Pulmonary artery endothelial cell (primary cell): ENCODE results near the gene OR13C5. TPM values are rescaled to one million over a fixed set of nuclear protein-coding genes. Genes with fewer than 3 reads are reported as not detected.
"Not testable (repeated sequence)": the region's sequence is repeated elsewhere in the genome, so short reads cannot be mapped to it uniquely, and the experiment has no call there.

Experiments used
- DNase-seq: peaks from one replicate; pipeline ENCODE4 v3.0.0-alpha.2; 2011; ENCODE audit warnings: low read depth, low spot score
- total RNA-seq: library from RNA; depleted of rRNA; stranded (reverse); fragments of >200 nt; gene quantifications from 2 replicates; pipeline ENCODE4 v1.2.3, GENCODE V29; 2014

The OR13C5 gene, protein sequence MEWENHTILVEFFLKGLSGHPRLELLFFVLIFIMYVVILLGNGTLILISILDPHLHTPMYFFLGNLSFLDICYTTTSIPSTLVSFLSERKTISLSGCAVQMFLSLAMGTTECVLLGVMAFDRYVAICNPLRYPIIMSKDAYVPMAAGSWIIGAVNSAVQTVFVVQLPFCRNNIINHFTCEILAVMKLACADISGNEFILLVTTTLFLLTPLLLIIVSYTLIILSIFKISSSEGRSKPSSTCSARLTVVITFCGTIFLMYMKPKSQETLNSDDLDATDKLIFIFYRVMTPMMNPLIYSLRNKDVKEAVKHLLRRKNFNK
- total RNA-seq = not detected in 2 replicates

DNA sequence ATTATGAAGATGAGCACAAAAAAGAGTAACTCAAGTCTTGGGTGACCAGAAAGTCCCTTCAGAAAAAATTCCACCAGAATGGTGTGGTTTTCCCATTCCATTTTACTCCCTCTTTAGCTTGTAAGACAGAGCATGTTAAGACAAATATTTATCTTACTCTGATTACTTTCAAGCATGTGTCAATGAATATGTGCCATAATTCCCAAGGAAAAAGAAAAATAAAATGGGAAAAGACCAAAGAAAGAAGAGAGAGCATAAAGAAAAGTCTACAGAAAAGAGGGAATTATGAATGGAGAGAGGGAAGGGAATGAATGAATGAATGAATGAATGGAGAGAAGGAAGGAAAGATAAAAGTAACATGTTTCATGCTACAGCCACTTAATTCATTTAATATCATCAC, at the start of gene OR13C5:
OR13C5 (minus strand) TSS at position 101 of the 400 bp plus-strand sequence; CDS start at position 101, 0 bp downstream.
- not testable (repeated sequence) for DNase-seq

DNA sequence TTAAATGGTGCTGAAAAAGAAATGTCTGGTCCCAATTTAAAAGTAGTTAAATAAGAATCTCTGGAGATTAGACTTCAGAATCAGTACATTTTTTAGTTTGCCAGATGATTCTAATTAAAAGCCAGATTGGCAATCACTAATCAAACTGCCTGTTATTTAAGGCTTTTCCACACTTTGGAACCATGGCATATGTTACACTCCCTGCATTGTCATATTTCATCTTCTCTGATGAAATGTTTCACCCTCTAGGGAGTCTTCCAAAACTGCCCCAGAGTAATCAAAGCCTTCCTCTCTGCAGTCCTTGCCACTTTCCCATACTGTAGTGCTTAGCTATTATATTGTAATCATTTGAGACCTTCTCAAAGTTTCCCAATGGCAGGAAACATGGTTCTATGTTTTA, 36.2 kb upstream of the OR13C5 start:
- DNase-seq = no peak

DNA sequence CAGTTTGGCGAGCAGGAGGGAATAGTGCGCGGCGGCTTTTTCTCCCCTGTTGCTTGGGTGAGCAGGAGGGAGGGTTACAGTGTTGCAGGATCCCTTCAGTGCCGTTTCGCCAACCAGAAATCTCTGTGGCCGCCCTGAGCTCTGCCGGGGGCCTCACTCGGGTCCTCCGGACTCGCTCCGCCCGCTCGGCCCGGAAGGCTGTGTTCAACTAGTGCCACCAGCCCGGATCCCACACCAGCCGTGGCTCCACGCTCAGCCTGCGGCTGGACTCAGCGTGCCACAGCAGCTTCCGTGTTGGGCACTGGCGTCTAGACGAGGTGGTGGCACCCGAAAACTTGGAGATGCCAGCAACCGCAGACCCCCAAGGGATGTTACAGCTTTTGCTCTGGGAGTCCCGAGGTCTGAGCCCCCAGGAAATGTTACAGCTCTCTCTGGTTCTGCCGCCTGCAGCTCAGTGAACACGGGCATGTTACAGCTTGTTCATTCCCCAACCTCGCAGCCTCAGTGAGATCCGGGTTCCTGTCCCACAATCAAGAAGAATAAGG, 34.8 kb upstream of the OR13C5 start:
- DNase-seq = no peak

DNA sequence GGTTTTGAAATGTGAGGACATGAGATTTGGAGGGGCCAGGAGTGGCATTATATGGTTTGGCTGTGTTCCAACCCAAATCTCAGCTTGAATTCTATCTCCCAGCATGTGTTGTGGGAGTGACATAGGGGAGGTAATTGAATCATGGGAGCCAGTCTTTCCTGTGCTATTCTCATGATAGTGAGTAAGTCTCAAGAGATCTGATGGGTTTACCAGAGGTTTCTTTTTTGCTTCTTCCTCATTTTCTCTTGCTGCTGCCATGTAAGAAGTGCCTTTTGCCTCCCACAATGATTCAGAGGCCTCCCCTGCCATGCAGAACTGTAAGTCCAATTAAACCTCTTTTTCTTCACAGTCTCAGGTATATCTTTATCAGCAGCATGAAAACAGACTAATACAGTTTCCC, 26.8 kb upstream of the OR13C5 start:
- DNase-seq = not testable (repeated sequence)

DNA sequence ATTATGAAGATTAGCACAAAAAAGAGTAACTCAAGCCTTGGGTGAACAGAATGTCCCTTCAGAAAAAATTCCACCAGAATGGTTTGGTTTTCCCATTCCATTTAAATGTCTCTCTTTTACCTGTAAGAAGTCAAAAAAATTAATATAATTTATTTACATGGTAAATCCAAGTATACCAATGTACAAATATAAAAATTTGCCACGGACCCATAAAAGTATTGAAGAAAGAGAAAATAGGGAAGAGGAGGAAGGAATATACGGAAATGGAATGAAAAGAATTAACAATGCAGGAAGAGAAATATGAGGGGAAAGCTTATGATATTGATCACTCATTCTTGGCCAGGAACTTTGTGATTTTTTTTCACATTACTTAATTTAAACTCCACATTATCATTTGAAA, 18.9 kb upstream of the OR13C5 start, which contains the start of gene OR13C9:
OR13C9 (minus strand) TSS at position 101 of the 400 bp plus-strand sequence; CDS start at position 101, 0 bp downstream.
- DNase-seq = no peak

DNA sequence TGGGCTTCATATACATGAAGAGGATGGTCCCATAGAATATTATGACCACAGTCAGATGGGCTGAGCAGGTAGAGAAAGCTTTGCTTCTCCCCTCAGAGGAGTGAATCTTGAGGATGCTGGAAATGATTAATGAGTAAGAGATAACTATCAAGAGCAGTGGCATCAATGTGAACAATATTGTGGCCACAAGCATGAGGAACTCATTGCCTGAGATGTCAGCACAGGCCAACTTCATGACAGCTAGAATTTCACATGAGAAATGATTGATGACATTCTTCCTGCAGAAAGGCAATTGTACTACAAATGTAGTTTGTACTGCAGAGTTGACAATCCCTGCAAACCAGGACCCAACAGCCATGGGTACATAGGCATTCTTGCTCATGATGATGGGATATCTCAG, 18.2 kb upstream of the OR13C5 start:
- no peak for DNase-seq

DNA sequence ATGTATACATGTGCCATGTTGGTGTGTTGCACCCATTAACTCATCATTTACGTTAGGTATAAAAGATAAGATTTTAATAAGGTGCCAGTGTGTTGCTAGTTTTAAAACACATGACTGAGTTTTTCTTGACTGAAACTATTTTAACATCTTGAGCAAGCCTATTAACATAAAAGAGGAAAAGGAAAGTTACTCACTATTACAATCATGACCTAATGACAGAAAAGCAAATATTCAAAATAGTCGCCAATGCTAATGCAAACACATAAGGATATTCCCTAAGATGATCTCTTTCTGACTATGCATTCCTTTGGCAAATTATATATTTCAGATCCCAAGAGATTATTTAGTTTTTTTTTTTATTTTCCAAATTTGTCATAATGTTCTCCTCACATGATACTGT, 12.0 kb upstream of the OR13C5 start:
- DNase-seq = no peak

DNA sequence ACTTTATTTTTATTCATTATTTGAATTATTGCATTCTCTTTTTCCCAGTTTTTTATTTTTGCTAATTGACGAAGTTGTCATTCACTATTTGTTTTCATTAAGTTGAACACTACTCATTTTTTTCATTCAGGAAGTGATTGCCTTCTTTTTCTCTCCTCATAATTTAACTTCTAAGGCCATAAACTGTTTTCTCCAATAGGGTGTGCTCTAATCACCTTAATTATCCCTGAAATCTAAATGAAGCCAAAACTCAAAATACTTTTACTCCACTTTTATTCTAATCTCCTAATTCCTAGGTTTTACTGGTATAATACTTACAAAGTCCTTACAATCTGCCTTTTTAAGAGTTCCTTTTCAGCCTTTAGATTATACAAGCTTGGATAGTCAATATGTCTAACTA, 9.1 kb upstream of the OR13C5 start:
- DNase-seq = no peak

DNA sequence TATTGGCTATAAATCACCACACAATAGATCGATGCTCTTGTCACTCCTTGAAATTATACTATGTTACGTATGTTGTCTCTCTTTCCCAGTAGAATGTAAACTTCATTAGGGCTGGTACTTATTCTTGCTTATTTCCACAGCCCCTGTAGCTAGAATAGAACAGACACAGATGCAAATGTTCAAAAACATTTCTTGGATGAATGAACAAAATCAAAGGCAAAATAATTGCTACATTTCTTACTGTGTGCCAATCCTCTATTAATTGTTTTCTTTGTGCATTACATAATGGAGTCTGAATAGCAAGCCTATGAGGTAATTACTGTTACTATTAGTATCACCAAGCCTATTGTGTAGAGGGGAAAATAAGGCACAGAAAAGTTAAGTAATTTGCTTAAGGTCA, 6.9 kb upstream of the OR13C5 start:
- DNase-seq = no peak

DNA sequence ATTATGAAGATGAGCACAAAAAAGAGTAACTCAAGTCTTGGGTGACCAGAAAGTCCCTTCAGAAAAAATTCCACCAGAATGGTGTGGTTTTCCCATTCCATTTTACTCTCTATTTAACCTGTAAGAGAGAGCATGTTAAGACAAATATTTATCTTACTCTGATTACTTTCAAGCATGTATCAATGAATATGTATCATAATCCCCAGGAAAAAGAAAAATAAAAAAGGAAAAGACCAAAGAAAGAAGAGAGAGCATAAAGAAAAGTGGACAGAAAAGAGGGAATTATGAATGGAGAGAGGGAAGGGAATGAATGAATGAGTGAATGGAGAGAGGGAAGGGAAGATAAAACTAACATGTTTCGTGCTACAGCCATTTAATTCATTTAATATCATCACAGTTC, 6.3 kb upstream of the OR13C5 start, which contains the start of gene OR13C2:
OR13C2 (minus strand) TSS at position 101 of the 400 bp plus-strand sequence; CDS start at position 101, 0 bp downstream.
- DNase-seq = not testable (repeated sequence)

DNA sequence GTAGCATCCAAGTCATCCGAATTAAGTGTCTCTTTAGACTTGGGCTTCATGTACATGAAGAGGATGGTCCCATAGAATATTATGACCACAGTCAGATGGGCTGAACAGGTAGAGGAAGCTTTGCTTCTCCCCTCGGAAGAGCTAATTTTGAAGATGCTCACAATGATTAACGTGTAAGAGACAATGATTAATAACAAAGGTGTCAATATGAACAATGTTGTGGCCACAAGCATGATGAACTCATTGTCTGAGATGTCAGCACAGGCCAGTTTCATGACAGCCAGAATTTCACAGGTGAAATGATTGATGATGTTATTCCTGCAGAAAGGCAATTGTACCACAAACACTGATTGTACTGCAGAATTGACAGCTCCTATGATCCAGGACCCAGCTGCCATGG, 5.6 kb upstream of the OR13C5 start:
- no peak for DNase-seq

DNA sequence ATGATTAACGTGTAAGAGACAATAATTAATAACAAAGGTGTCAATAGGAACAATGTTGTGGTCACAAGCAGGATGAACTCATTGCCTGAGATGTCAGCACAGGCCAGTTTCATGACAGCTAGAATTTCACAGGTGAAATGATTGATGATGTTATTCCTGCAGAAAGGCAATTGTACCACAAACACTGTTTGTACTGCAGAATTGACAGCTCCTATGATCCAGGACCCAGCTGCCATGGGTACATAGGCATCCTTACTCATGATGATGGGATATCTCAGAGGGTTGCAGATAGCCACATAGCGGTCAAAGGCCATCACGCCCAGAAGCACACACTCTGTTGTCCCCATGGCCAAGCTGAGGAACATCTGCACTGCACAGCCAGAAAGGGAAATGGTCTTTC, 464 bp downstream of the OR13C5 start:
- not testable (repeated sequence) for DNase-seq

DNA sequence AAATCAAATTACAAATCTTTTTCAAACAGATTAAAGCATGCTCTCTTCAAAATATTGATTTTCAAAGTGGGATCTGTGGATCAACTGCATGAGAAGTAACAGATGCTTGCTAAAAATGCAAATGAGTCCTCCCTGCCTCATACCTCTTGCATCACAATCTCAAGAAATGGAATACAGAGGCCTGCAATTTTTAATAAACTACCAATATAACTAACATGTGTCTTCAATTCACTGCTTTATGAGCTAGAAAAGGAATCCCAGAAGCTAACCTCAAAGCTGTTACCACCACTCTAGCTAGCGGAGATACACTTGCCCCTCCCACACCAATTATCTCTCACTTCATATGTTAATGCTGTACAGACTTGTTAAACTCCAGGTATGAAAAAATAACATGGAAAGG, 9.6 kb downstream of the OR13C5 start:
- DNase-seq = no peak

DNA sequence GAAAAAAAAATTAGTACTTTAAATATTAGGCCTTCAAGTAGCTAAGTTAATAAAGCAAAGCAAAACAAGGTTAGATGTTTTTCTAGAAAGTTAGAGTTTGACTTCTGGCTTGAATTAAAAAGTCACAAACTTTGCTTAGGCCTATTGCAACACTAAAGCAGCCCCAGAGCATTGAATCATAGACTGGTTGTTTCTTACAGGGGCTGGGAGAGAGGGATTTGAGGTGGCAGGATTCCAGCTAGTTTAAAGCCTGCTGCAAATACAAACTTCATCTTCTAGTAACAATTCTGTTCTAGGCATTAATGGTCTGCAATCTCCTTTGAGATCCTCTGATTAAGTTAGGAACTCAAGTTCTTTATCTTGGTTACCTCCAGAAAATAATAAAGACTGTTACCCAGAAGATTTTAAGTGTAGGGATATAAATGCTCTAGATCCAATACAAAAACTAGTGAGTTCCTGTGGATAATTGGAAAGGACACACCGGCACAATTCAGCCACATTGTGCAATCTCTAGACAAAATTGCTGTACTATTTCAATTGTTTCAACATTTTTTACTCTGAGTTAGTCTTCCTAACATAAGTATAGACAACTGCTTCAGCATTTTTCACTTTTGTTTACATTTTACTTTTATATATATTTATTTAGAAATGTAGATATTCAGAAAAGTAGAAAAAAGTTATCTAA, 12.6 kb downstream of the OR13C5 start:
- no peak for DNase-seq

DNA sequence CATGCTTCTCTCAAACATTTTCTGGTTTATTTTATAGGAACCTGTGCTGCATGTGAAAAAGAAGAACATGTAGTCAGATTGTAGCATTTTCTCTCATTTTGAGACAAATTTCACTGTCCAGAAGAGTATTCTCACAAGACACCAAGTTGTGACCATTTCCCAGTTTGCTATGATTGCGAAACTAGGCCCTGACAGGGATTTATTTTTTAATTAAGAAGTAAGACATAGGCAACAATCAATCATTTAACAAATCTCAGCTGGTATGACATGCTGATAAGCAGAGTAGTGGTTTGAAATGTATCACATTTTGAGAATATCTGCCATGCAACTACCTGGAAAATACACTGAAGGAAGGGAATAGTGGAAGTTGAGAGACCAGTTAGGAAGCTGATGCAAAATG, 18.7 kb downstream of the OR13C5 start:
- DNase-seq = no peak

DNA sequence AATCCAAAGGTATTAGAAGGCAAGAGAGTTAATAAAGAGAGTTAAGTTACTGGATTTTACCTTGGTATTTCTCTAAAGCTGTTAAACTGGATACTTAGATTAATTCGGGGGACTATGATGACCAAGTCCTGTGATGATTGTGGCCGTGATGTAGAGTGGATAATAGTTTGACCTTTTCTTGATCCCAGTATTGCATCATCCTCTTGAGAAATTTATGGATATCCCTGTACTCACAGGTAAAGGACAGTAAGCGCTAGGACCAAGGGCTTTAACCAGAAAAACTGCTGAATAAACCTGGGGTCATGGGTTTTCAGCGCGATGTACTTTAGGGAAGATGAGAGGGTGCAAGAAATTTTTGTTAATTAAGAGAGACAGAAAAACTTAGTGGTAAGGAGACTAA, 21.9 kb downstream of the OR13C5 start:
- no peak for DNase-seq

DNA sequence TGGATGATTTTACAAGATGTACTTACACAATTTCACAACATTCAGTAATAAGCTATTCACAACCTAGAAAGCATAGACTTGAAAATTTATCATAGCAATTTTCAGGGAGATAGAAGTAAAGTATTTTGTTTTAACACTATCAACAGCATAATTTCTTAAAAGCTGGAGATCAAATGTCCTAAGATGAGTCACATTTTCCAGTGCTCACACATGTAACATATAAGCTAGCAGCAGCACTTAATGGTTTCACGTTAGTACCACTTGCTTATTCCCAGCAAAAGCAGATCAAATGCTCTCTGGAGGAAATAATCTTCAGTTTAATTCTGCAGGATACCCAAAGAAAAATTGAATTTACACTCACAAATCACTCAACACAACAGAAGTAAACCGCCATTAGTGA, 23.8 kb downstream of the OR13C5 start:
- no peak for DNase-seq

DNA sequence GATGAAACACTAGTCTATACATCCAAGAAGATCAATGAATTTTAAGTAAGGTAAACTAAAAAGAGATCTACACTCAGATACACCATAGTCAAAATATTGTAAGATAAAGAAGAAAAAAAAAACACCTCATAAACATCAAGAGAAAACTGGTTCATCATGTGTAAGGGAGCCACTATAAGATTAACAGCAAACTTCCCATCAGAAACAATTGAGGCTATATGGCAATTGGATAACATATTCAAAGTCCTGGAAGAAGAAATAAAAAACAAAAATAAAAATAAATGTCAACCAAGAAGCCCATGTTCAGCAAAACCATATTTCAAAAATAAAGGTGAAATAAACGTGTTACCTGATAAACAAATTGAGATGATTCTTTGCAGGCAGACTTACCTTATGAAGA, 26.6 kb downstream of the OR13C5 start:
- DNase-seq = no peak

DNA sequence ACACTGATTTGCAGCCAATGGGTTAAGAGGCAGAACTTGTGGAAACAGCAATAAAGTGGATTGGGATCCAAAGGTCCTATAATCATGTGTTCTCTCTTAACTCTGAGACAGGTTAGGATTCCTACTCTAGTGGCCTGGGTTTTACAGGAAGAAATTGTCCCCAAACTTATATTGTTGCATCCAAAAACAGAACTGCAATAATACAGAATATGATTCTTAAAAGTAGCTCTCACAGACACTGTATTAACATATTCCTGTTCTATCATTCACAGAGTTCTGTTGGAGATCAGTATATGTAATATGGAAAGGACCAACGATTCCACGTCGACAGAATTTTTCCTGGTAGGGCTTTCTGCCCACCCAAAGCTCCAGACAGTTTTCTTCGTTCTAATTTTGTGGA, 30.3 kb downstream of the OR13C5 start, which contains the start of gene OR13C8:
OR13C8 (plus strand) TSS at position 301 of the 400 bp plus-strand sequence; CDS start at position 301, 0 bp downstream.
- DNase-seq = no peak

DNA sequence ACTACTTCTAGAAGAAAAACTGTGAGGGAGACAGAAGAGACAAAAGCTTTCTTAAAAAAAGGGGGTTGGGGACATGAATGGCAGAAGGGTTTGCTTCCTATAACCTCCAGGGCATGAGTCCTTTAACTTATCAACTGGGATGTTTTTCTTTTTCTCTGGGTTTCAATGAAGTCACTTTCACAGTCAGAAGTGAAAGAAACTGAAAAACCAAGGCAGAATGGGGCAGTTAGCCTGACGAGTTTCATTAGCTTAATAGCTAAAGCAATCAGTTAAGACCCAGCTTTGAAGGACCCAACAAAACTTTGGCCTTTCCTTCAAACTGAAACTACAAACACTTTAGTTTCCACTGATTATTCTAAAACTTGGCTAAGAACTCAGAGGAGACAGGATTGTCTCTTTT, 34.9 kb downstream of the OR13C5 start:
- DNase-seq = no peak

DNA sequence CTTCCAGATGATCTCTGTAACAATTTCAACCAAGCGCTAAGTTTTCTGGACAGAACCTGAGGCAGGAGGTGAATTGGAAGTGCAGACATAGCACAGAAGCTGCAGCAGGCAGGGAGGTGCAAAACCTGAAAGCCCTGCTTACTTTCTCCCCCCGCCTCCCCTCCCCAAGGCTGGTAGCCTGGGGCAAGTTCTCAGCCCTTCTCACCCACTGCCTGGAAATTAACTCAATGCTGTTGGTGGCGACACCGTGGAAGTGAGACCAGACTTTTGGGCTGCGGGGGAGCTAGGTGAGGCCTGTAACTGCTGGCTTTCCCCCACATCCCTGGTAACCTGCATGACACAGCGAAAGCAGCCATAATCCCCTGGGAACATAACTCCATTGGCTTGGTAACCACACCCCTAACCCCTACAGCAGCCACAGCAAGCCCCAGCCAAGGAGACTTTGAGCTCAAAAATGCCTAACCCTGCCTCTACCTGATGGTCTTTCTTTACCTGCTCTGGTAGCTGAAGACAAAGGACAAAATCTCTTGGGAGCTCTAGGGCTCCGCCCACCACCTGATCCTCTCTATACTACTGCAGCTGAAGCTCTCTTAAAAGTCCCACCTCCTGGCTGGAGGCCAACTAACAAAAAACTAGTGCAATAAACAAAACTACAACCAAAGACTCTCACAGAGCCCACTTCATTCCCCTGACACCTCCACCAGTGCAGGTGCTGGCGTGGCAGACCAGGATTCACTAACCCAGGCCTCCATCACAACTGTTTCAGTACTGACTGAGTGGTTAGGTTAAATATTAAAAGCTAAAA, 42.2 kb downstream of the OR13C5 start:
- no peak for DNase-seq

DNA sequence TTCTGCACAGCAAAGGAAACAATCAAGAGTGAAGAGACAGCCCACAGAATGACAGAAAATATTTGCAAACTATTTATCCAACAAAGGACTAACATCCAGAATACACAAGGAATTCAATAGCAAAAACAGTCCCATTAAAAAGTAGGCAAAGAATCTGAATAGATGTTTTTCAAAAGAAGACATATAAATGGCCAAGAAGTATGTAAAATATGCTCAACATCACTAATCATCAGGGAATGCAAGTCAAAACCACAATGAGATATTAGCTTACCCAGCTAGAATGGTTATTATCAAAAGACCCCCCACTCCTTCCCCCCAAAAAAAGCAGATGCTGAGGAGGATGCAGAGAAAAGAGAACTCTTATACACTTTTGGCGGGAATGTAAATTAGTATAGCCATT, 43.7 kb downstream of the OR13C5 start:
- no peak for DNase-seq
